Measurements from ENCODE around the gene TMF1. TPM values are rescaled to one million over a fixed set of nuclear protein-coding genes. Genes with fewer than 3 reads are reported as not detected.

Gene TMF1
- total RNA-seq, 2 experiments from 2014 or later = 47.5 to 49.3 TPM

GRCh38 chr3:68997887-68998286 lies 54.2 kb downstream of the TMF1 start:
- H3K4me3 Mint-ChIP-seq = no peak overlapping the region
- ChIA-PET CTCF (no interaction called here), POLR2A (no interaction called here)
- peaks cover 44% of the 10 kb centered on the region for H3K36me3 Mint-ChIP-seq (ENCODE audit: low read depth)
- no peaks in the 10 kb centered on the region for H3K4me1 Mint-ChIP-seq (ENCODE audit: low read depth)
- no peaks in the 10 kb centered on the region for H3K9me3 Mint-ChIP-seq (ENCODE audit: insufficient read depth)
- DNase-seq (no peak), ATAC-seq (no peak)
- H3K27me3 Mint-ChIP-seq (ENCODE audit: low read depth) = no peaks in the 10 kb centered on the region
- H3K27ac Mint-ChIP-seq = no peak overlapping the region

GRCh38 chr3:68996356-68996995 lies 55.7 kb downstream of the TMF1 start:
- Mint-ChIP-seq H3K9me3 (ENCODE audit: insufficient read depth) (no peaks in the 10 kb centered on the region), H3K27ac (no peak overlapping the region), H3K4me1 (ENCODE audit: low read depth) (no peaks in the 10 kb centered on the region), H3K4me3 (no peak overlapping the region), H3K27me3 (ENCODE audit: low read depth) (no peaks in the 10 kb centered on the region), H3K36me3 (ENCODE audit: low read depth) (peaks cover 48% of the 10 kb centered on the region)
- ATAC-seq (no peak), DNase-seq (no peak)
- ChIA-PET CTCF (interaction anchor here (1.2 to 1.3 kb wide), 2 partner anchors 9 to 14 kb away, joined by 3 read pairs; no protein-coding TSS in a partner anchor), POLR2A (no interaction called here)

- ATAC-seq = no peak
- Mint-ChIP-seq H3K27ac (no peak overlapping the region), H3K9me3 (ENCODE audit: insufficient read depth) (no peaks in the 10 kb centered on the region), H3K4me3 (no peak overlapping the region), H3K4me1 (ENCODE audit: low read depth) (no peaks in the 10 kb centered on the region), H3K36me3 (ENCODE audit: low read depth) (peaks cover 52% of the 10 kb centered on the region), H3K27me3 (ENCODE audit: low read depth) (no peaks in the 10 kb centered on the region)
- ChIA-PET POLR2A (no interaction called here), CTCF (no interaction called here)
- DNase-seq = no peak
Measured at GRCh38 chr3:68988740-68989139, 63.4 kb downstream of the TMF1 start.

- no peak overlapping the region for H3K27ac Mint-ChIP-seq
- CTCF ChIA-PET = interaction anchor here (1.0 kb wide), 1 partner anchor 9 kb away, joined by 3 read pairs; no protein-coding TSS in a partner anchor
- POLR2A ChIA-PET = no interaction called here
- no peaks in the 10 kb centered on the region for H3K27me3 Mint-ChIP-seq (ENCODE audit: low read depth)
- H3K4me1 Mint-ChIP-seq (ENCODE audit: low read depth) = no peaks in the 10 kb centered on the region
- no peak overlapping the region for H3K4me3 Mint-ChIP-seq
- ATAC-seq (no peak), DNase-seq (no peak)
- no peaks in the 10 kb centered on the region for H3K9me3 Mint-ChIP-seq (ENCODE audit: insufficient read depth)
- peaks cover 48% of the 10 kb centered on the region for H3K36me3 Mint-ChIP-seq (ENCODE audit: low read depth)
Measured at GRCh38 chr3:68987322-68987721, 64.8 kb downstream of the TMF1 start.

- Mint-ChIP-seq H3K27me3 (ENCODE audit: low read depth) (no peaks in the 10 kb centered on the region), H3K4me3 (no peak overlapping the region), H3K4me1 (ENCODE audit: low read depth) (no peaks in the 10 kb centered on the region), H3K9me3 (ENCODE audit: insufficient read depth) (no peaks in the 10 kb centered on the region), H3K27ac (no peak overlapping the region), H3K36me3 (ENCODE audit: low read depth) (peaks cover 43% of the 10 kb centered on the region)
- ChIA-PET CTCF (no interaction called here), POLR2A (no interaction called here)
- ATAC-seq (no peak), DNase-seq (no peak)
Measured at GRCh38 chr3:68986496-68987208, 65.5 kb downstream of the TMF1 start.

GRCh38 chr3:68985146-68985790 lies 66.9 kb downstream of the TMF1 start:
- no peaks in the 10 kb centered on the region for H3K4me1 Mint-ChIP-seq (ENCODE audit: low read depth)
- DNase-seq (no peak), ATAC-seq (no peak)
- CTCF ChIA-PET = interaction anchor here (1.0 kb wide), 1 partner anchor 14 kb away, joined by 3 read pairs; no protein-coding TSS in a partner anchor
- POLR2A ChIA-PET = no interaction called here
- peaks cover 51% of the 10 kb centered on the region for H3K36me3 Mint-ChIP-seq (ENCODE audit: low read depth)
- H3K27me3 Mint-ChIP-seq (ENCODE audit: low read depth) = no peaks in the 10 kb centered on the region
- no peaks in the 10 kb centered on the region for H3K9me3 Mint-ChIP-seq (ENCODE audit: insufficient read depth)
- no peak overlapping the region for H3K4me3 Mint-ChIP-seq
- no peak overlapping the region for H3K27ac Mint-ChIP-seq

- Mint-ChIP-seq H3K4me1 (ENCODE audit: low read depth) (no peaks in the 10 kb centered on the region), H3K4me3 (no peak overlapping the region), H3K36me3 (ENCODE audit: low read depth) (peaks cover 54% of the 10 kb centered on the region), H3K27ac (no peak overlapping the region), H3K27me3 (ENCODE audit: low read depth) (no peaks in the 10 kb centered on the region), H3K9me3 (ENCODE audit: insufficient read depth) (no peaks in the 10 kb centered on the region)
- DNase-seq = no peak
- ChIA-PET CTCF (no interaction called here), POLR2A (no interaction called here)
- no peak for ATAC-seq
Measured at GRCh38 chr3:68984011-68984530, 68.1 kb downstream of the TMF1 start.

- Mint-ChIP-seq H3K27me3 (ENCODE audit: low read depth) (no peaks in the 10 kb centered on the region), H3K9me3 (ENCODE audit: insufficient read depth) (no peaks in the 10 kb centered on the region), H3K4me1 (ENCODE audit: low read depth) (no peaks in the 10 kb centered on the region), H3K27ac (no peak overlapping the region), H3K4me3 (no peak overlapping the region), H3K36me3 (ENCODE audit: low read depth) (peaks cover 29% of the 10 kb centered on the region)
- POLR2A ChIA-PET = no interaction called here
- CTCF ChIA-PET = interaction anchor here (0.7 kb wide), 1 partner anchor 83 kb away, joined by 3 read pairs; no protein-coding TSS in a partner anchor
- DNase-seq (no peak), ATAC-seq (no peak)
Measured at GRCh38 chr3:68977486-68978167, 74.5 kb downstream of the TMF1 start.

- peaks cover 17% of the 10 kb centered on the region for H3K36me3 Mint-ChIP-seq (ENCODE audit: low read depth)
- no peaks in the 10 kb centered on the region for H3K9me3 Mint-ChIP-seq (ENCODE audit: insufficient read depth)
- no peak overlapping the region for H3K4me3 Mint-ChIP-seq
- ATAC-seq (no peak), DNase-seq (no peak)
- peaks cover 11% of the 10 kb centered on the region for H3K27me3 Mint-ChIP-seq (ENCODE audit: low read depth)
- no peak overlapping the region for H3K27ac Mint-ChIP-seq
- ChIA-PET POLR2A (no interaction called here), CTCF (interaction anchor here (1.0 kb wide), 1 partner anchor 232 kb away, joined by 3 read pairs; no protein-coding TSS in a partner anchor)
- no peaks in the 10 kb centered on the region for H3K4me1 Mint-ChIP-seq (ENCODE audit: low read depth)
Measured at GRCh38 chr3:68974711-68975110, 77.4 kb downstream of the TMF1 start.

GRCh38 chr3:68973639-68974038 lies 78.5 kb downstream of the TMF1 start:
- ChIA-PET POLR2A (no interaction called here), CTCF (no interaction called here)
- H3K36me3 Mint-ChIP-seq (ENCODE audit: low read depth) = peaks cover 12% of the 10 kb centered on the region
- H3K4me1 Mint-ChIP-seq (ENCODE audit: low read depth) = no peaks in the 10 kb centered on the region
- H3K4me3 Mint-ChIP-seq = no peak overlapping the region
- peaks cover 15% of the 10 kb centered on the region for H3K27me3 Mint-ChIP-seq (ENCODE audit: low read depth)
- no peak overlapping the region for H3K27ac Mint-ChIP-seq
- DNase-seq (no peak), ATAC-seq (no peak)
- no peaks in the 10 kb centered on the region for H3K9me3 Mint-ChIP-seq (ENCODE audit: insufficient read depth)

- Mint-ChIP-seq H3K27me3 (ENCODE audit: low read depth) (peaks cover 15% of the 10 kb centered on the region), H3K4me3 (no peak overlapping the region), H3K36me3 (ENCODE audit: low read depth) (peaks cover 3% of the 10 kb centered on the region), H3K27ac (no peak overlapping the region), H3K4me1 (ENCODE audit: low read depth) (no peaks in the 10 kb centered on the region), H3K9me3 (ENCODE audit: insufficient read depth) (no peaks in the 10 kb centered on the region)
- DNase-seq = peak; percentile 66
- peak; percentile 83 for ATAC-seq
- ChIA-PET POLR2A (no interaction called here), CTCF (interaction anchor here (0.6 to 1.6 kb wide), 12 partner anchors 9 to 2000 kb away, joined by 3 to 6 read pairs (median 3); no protein-coding TSS in a partner anchor)
Measured at GRCh38 chr3:68972358-68972979, 79.7 kb downstream of the TMF1 start.
